ENCODE data around the gene XYLT2. TPM values are rescaled to one million over a fixed set of nuclear protein-coding genes. Genes with fewer than 3 reads are reported as not detected.

Gene XYLT2
- total and polyA plus RNA-seq, 2 of the 13 experiments (the other 11 are each of a cell fraction or from before 2014, with no cell fraction given) = 17.0 to 22.1 TPM

DNA sequence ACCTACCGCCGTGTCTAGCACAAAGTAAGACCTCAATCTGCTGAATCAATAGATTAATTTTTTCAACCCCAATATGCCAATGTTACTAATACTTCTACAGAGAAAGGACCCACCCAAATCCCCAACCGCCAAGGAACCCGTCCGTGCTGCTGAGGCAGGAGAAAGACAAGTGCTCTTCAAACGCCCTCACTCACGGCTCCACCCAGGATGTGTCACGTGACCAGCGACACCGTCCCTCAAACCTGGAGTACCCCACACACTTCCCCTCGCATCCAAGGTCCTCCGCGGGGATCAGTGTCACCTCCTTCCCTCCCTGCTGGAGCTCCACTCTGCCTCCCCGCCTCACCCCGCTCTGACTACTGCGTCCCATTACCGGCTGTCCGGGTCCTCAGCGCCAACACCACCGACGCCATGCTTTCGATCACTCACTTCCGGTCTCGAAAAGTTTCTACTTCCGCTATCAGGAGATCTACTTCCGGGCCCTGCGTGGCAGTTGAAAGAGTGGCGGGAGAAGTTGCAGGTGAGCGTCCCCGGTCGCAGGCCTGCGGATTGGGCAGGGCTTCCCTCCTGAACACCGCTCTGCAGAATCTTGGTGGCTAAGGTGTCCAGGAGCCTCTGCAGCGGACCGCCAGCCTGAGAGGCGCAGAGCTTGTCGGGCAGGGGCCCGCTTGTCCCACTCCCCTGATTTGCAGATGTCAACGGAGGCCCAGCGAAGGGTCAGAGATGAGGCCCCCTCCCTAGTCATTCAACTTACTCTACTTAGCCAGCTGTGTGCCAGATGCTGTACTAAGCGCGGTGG lies 27.0 kb downstream of the XYLT2 start, which contains the start of the genes EME1 and MRPL27 (continued):
- TF ChIP-seq, protein P1, sequence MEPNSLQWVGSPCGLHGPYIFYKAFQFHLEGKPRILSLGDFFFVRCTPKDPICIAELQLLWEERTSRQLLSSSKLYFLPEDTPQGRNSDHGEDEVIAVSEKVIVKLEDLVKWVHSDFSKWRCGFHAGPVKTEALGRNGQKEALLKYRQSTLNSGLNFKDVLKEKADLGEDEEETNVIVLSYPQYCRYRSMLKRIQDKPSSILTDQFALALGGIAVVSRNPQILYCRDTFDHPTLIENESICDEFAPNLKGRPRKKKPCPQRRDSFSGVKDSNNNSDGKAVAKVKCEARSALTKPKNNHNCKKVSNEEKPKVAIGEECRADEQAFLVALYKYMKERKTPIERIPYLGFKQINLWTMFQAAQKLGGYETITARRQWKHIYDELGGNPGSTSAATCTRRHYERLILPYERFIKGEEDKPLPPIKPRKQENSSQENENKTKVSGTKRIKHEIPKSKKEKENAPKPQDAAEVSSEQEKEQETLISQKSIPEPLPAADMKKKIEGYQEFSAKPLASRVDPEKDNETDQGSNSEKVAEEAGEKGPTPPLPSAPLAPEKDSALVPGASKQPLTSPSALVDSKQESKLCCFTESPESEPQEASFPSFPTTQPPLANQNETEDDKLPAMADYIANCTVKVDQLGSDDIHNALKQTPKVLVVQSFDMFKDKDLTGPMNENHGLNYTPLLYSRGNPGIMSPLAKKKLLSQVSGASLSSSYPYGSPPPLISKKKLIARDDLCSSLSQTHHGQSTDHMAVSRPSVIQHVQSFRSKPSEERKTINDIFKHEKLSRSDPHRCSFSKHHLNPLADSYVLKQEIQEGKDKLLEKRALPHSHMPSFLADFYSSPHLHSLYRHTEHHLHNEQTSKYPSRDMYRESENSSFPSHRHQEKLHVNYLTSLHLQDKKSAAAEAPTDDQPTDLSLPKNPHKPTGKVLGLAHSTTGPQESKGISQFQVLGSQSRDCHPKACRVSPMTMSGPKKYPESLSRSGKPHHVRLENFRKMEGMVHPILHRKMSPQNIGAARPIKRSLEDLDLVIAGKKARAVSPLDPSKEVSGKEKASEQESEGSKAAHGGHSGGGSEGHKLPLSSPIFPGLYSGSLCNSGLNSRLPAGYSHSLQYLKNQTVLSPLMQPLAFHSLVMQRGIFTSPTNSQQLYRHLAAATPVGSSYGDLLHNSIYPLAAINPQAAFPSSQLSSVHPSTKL (CRISPR knock-in tag; IDR thresholded peaks at IDR 0.05) = peak; percentile 64
- no peak for TF ChIP-seq NFIB (CRISPR knock-in tag; IDR thresholded peaks at IDR 0.05; ENCODE audit: borderline replicate concordance)
- TF ChIP-seq ZSCAN30 (CRISPR knock-in tag; IDR thresholded peaks at IDR 0.05) = no peak
- peak; percentile 79; the same call in 1 of the 2 replicates for TF ChIP-seq ZNF446 (CRISPR knock-in tag; IDR thresholded peaks at IDR 0.05)
- no peak for TF ChIP-seq ZSCAN20 (CRISPR knock-in tag; IDR thresholded peaks at IDR 0.05; ENCODE audit: borderline replicate concordance)
- TF ChIP-seq, protein P2, sequence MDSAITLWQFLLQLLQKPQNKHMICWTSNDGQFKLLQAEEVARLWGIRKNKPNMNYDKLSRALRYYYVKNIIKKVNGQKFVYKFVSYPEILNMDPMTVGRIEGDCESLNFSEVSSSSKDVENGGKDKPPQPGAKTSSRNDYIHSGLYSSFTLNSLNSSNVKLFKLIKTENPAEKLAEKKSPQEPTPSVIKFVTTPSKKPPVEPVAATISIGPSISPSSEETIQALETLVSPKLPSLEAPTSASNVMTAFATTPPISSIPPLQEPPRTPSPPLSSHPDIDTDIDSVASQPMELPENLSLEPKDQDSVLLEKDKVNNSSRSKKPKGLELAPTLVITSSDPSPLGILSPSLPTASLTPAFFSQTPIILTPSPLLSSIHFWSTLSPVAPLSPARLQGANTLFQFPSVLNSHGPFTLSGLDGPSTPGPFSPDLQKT (CRISPR knock-in tag; IDR thresholded peaks at IDR 0.05; ENCODE audit: borderline replicate concordance) = no peak
- TF ChIP-seq, protein P3, sequence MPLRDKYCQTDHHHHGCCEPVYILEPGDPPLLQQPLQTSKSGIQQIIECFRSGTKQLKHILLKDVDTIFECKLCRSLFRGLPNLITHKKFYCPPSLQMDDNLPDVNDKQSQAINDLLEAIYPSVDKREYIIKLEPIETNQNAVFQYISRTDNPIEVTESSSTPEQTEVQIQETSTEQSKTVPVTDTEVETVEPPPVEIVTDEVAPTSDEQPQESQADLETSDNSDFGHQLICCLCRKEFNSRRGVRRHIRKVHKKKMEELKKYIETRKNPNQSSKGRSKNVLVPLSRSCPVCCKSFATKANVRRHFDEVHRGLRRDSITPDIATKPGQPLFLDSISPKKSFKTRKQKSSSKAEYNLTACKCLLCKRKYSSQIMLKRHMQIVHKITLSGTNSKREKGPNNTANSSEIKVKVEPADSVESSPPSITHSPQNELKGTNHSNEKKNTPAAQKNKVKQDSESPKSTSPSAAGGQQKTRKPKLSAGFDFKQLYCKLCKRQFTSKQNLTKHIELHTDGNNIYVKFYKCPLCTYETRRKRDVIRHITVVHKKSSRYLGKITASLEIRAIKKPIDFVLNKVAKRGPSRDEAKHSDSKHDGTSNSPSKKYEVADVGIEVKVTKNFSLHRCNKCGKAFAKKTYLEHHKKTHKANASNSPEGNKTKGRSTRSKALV (CRISPR knock-in tag; IDR thresholded peaks at IDR 0.05) = no peak
- peak; percentile 89 for TF ChIP-seq ZNF670 (CRISPR knock-in tag; IDR thresholded peaks at IDR 0.05; ENCODE audit: borderline replicate concordance)
- TF ChIP-seq ZNF557 (CRISPR knock-in tag; IDR thresholded peaks at IDR 0.05) = peak; percentile 87; the same call in 1 of the 2 replicates
- peak; percentile 90; the same call in 1 of the 2 replicates for TF ChIP-seq ZBTB26 (CRISPR knock-in tag; IDR thresholded peaks at IDR 0.05; ENCODE audit: borderline replicate concordance)
- TF ChIP-seq FOXC1 (CRISPR knock-in tag; IDR thresholded peaks at IDR 0.05; ENCODE audit: borderline replicate concordance) = peak; percentile 87; the same call in 1 of the 2 replicates
- TF ChIP-seq, protein P4, sequence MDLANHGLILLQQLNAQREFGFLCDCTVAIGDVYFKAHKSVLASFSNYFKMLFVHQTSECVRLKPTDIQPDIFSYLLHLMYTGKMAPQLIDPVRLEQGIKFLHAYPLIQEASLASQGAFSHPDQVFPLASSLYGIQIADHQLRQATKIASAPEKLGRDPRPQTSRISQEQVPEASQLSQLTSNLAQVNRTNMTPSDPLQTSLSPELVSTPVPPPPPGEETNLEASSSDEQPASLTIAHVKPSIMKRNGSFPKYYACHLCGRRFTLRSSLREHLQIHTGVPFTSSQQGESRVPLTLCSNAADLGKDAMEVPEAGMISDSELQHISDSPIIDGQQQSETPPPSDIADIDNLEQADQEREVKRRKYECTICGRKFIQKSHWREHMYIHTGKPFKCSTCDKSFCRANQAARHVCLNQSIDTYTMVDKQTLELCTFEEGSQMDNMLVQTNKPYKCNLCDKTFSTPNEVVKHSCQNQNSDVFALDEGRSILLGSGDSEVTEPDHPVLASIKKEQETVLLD (CRISPR knock-in tag; IDR thresholded peaks at IDR 0.05; ENCODE audit: low read depth) = peak; percentile 76
- peak; percentile 96 for TF ChIP-seq ZNF563 (CRISPR knock-in tag; IDR thresholded peaks at IDR 0.05)
- peak; percentile 35 for TF ChIP-seq NFYC (CRISPR knock-in tag; IDR thresholded peaks at IDR 0.05)
- peak; percentile 71; the same call in 1 of the 2 replicates for TF ChIP-seq ZBTB21 (CRISPR knock-in tag; IDR thresholded peaks at IDR 0.05)
- peak; percentile 95 for TF ChIP-seq MTA1 (CRISPR knock-in tag; IDR thresholded peaks at IDR 0.05; ENCODE audit: borderline replicate concordance)
- TF ChIP-seq PREB (CRISPR knock-in tag; IDR thresholded peaks at IDR 0.05) = 0 out of 2 replicates have a peak, but pooled peaks have one; percentile 54

All from HepG2 (cell line).